ENCODE data around the gene TMEM53.

TMEM53 gene

GRCh38 chr1:44619261-44619900 is 54.9 kb downstream of the TMEM53 start:
- Histone ChIP-seq H3K4me2 (ENCODE audit: low read depth, low read length) (no peak overlapping the region), H2AFZ (ENCODE audit: low read length) (no peak overlapping the region), H4K20me1 (ENCODE audit: insufficient read depth, low read length) (no peaks in the 10 kb centered on the region), H3K27ac (ENCODE audit: low read length) (no peak overlapping the region), H3K9me3 (replicated peaks; ENCODE audit: insufficient read depth, low read length) (no peaks in the 10 kb centered on the region), H3K27me3 (replicated peaks; ENCODE audit: insufficient read depth, low read length) (no peaks in the 10 kb centered on the region), H3K9me2 (replicated peaks; ENCODE audit: insufficient read depth, low read length) (no peaks in the 10 kb centered on the region), H3K36me3 (replicated peaks; ENCODE audit: insufficient read depth, low read length) (no peaks in the 10 kb centered on the region), H3K4me1 (ENCODE audit: low read length) (no peaks in the 10 kb centered on the region), H3K4me3 (ENCODE audit: low read length) (no peak overlapping the region), H3K9ac (ENCODE audit: low read length) (no peak overlapping the region), H3F3A (ENCODE audit: insufficient read depth, low read length) (no peaks in the 10 kb centered on the region), H3K79me2 (ENCODE audit: low read length) (no peaks in the 10 kb centered on the region)
- DNase-seq, result no peak
- TF ChIP-seq EZH2 (optimal IDR thresholded peaks at IDR 0.05; ENCODE audit: low read depth, low read length) (no peak), CTCF (IDR thresholded peaks at IDR 0.05; ENCODE audit: low read length) (no peak), EZH2phosphoT487 (IDR thresholded peaks at IDR 0.05; ENCODE audit: low read length) (no peak)

GRCh38 chr1:44617703-44618029 is 56.6 kb downstream of the TMEM53 start:
- Histone ChIP-seq H3K36me3 (replicated peaks; ENCODE audit: insufficient read depth, low read length) (no peaks in the 10 kb centered on the region), H4K20me1 (ENCODE audit: insufficient read depth, low read length) (no peaks in the 10 kb centered on the region), H2AFZ (ENCODE audit: low read length) (no peak overlapping the region), H3K4me2 (ENCODE audit: low read depth, low read length) (no peak overlapping the region), H3K4me3 (ENCODE audit: low read length) (no peak overlapping the region), H3K9me3 (replicated peaks; ENCODE audit: insufficient read depth, low read length) (no peaks in the 10 kb centered on the region), H3K9ac (ENCODE audit: low read length) (no peak overlapping the region), H3K27ac (ENCODE audit: low read length) (no peak overlapping the region), H3K27me3 (replicated peaks; ENCODE audit: insufficient read depth, low read length) (no peaks in the 10 kb centered on the region), H3K9me2 (replicated peaks; ENCODE audit: insufficient read depth, low read length) (no peaks in the 10 kb centered on the region), H3K4me1 (ENCODE audit: low read length) (no peaks in the 10 kb centered on the region), H3K79me2 (ENCODE audit: low read length) (no peaks in the 10 kb centered on the region), H3F3A (ENCODE audit: insufficient read depth, low read length) (no peaks in the 10 kb centered on the region)
- DNase-seq, result no peak
- TF ChIP-seq CTCF (IDR thresholded peaks at IDR 0.05; ENCODE audit: low read length) (no peak), EZH2phosphoT487 (IDR thresholded peaks at IDR 0.05; ENCODE audit: low read length) (no peak), EZH2 (optimal IDR thresholded peaks at IDR 0.05; ENCODE audit: low read depth, low read length) (no peak)

GRCh38 chr1:44616991-44617702 is 57.1 kb downstream of the TMEM53 start:
- Histone ChIP-seq H3K9ac (ENCODE audit: low read length) (no peak overlapping the region), H3K4me1 (ENCODE audit: low read length) (no peaks in the 10 kb centered on the region), H3K9me3 (replicated peaks; ENCODE audit: insufficient read depth, low read length) (no peaks in the 10 kb centered on the region), H3K36me3 (replicated peaks; ENCODE audit: insufficient read depth, low read length) (no peaks in the 10 kb centered on the region), H3K79me2 (ENCODE audit: low read length) (no peaks in the 10 kb centered on the region), H3K4me2 (ENCODE audit: low read depth, low read length) (no peak overlapping the region), H2AFZ (ENCODE audit: low read length) (no peak overlapping the region), H3F3A (ENCODE audit: insufficient read depth, low read length) (no peaks in the 10 kb centered on the region), H3K27ac (ENCODE audit: low read length) (no peak overlapping the region), H4K20me1 (ENCODE audit: insufficient read depth, low read length) (no peaks in the 10 kb centered on the region), H3K9me2 (replicated peaks; ENCODE audit: insufficient read depth, low read length) (no peaks in the 10 kb centered on the region), H3K27me3 (replicated peaks; ENCODE audit: insufficient read depth, low read length) (no peaks in the 10 kb centered on the region), H3K4me3 (ENCODE audit: low read length) (no peak overlapping the region)
- DNase-seq, result no peak
- TF ChIP-seq CTCF (IDR thresholded peaks at IDR 0.05; ENCODE audit: low read length) (no peak), EZH2phosphoT487 (IDR thresholded peaks at IDR 0.05; ENCODE audit: low read length) (no peak), EZH2 (optimal IDR thresholded peaks at IDR 0.05; ENCODE audit: low read depth, low read length) (no peak)

Measured in MM.1S (cell line).